Spinal cord (tissue), 10 donors: Measurements from ENCODE around the gene TRIP10. TPM values are rescaled to one million over a fixed set of nuclear protein-coding genes. Genes with fewer than 3 reads are reported as not detected.
"Not testable (repeated sequence)": the region's sequence is repeated elsewhere in the genome, so short reads cannot be mapped to it uniquely, and the experiment has no call there.

Source experiments
- DNase-seq, 6 donors: peaks; one replicate each; pipeline versions ENCODE4 v3.0.0 to v3.0.0-alpha.2; 2013 to 2015; ENCODE audit warnings: low spot score in 6 of 6, low read depth in 4 of 6
- H3K27ac ChIP-seq: one replicate; pipeline ENCODE4 v1.5.1; 2013; ENCODE audit warnings: low read depth, low read length, control low read depth
- H3K27me3 ChIP-seq: one replicate; pipeline ENCODE4 v1.6.1; 2013; ENCODE audit warnings: low read length; ENCODE audit not compliant: control insufficient read depth, insufficient read depth
- H3K36me3 ChIP-seq: one replicate; pipeline ENCODE4 v1.6.1; 2013; ENCODE audit warnings: low read length; ENCODE audit not compliant: control insufficient read depth, insufficient read depth
- H3K4me1 ChIP-seq: one replicate; pipeline ENCODE4 v1.6.1; 2013; ENCODE audit warnings: low read length; ENCODE audit not compliant: control insufficient read depth, insufficient read depth
- H3K4me3 ChIP-seq: one replicate; pipeline ENCODE4 v1.5.1; 2013; ENCODE audit warnings: low read depth, low read length, control low read depth
- H3K9me3 ChIP-seq: one replicate; pipeline ENCODE4 v1.6.1; 2013; ENCODE audit warnings: low read length; ENCODE audit not compliant: control insufficient read depth, insufficient read depth
- WGBS: methylation state at CpG from one replicate; pipeline ENCODE4 v1.1.5; 2013; ENCODE audit warnings: missing lambda C conversion rate; ENCODE audit not compliant: insufficient coverage; 5-methylcytosine and 5-hydroxymethylcytosine counted together
- polyA plus RNA-seq, 2 donors: library from polyadenylated mRNA; unstranded; fragments of 120-200 nt; gene quantifications; one replicate each; pipeline ENCODE4 v1.2.1, GENCODE V29; 2013; ENCODE audit not compliant: insufficient read length in 2 of 2
- total RNA-seq, 2 donors: library from RNA; depleted of rRNA in 1 of 2; stranded (reverse); fragments of 120-200 nt in 1 of 2; fragments of >200 nt in 1 of 2; gene quantifications; one replicate each; pipeline versions ENCODE4 v1.2.3 to v1.2.4, GENCODE V29; 2013 to 2014
- donor health status: healthy.

The TRIP10 gene
- total and polyA plus RNA-seq, 4 donors: 8.7 to 22.8 (median 17.1) TPM

GRCh38 chr19:6699935-6700334 lies 39.5 kb upstream of the TRIP10 start:
- Histone ChIP-seq H3K36me3 (no peaks in the 10 kb centered on the region), H3K9me3 (no peaks in the 10 kb centered on the region), H3K4me3 (no peak overlapping the region), H3K27me3 (no peaks in the 10 kb centered on the region), H3K4me1 (no peaks in the 10 kb centered on the region), H3K27ac (no peak overlapping the region)
- DNase-seq: no peak

- no peak overlapping the region for H3K27ac ChIP-seq
- DNase-seq: no peak
- H3K27me3 ChIP-seq: no peaks in the 10 kb centered on the region
- no peak overlapping the region for H3K4me3 ChIP-seq
- no peaks in the 10 kb centered on the region for H3K36me3 ChIP-seq
- WGBS: 90% methylated on average over 6 of the region's 8 CpGs
- no peaks in the 10 kb centered on the region for H3K9me3 ChIP-seq
- H3K4me1 ChIP-seq: no peaks in the 10 kb centered on the region
Measured at GRCh38 chr19:6700586-6701316, 38.7 kb upstream of the TRIP10 start.

- Histone ChIP-seq H3K9me3 (no peaks in the 10 kb centered on the region), H3K4me1 (no peaks in the 10 kb centered on the region), H3K27ac (no peak overlapping the region), H3K36me3 (no peaks in the 10 kb centered on the region), H3K4me3 (no peak overlapping the region), H3K27me3 (peaks cover 10% of the 10 kb centered on the region)
- WGBS: 75% methylated on average over 10 of the region's 11 CpGs
- no peak for DNase-seq
Measured at GRCh38 chr19:6705931-6706632, 33.4 kb upstream of the TRIP10 start.

GRCh38 chr19:6706633-6706958 lies 32.9 kb upstream of the TRIP10 start:
- Histone ChIP-seq H3K27me3 (peaks cover 14% of the 10 kb centered on the region), H3K9me3 (no peaks in the 10 kb centered on the region), H3K4me3 (no peak overlapping the region), H3K36me3 (no peaks in the 10 kb centered on the region), H3K27ac (no peak overlapping the region), H3K4me1 (no peaks in the 10 kb centered on the region)
- no peak for DNase-seq
- WGBS: 60% methylated on average over 1 of the region's 3 CpGs

- Histone ChIP-seq H3K36me3 (no peaks in the 10 kb centered on the region), H3K4me3 (no peak overlapping the region), H3K4me1 (no peaks in the 10 kb centered on the region), H3K27ac (no peak overlapping the region), H3K27me3 (peaks cover 19% of the 10 kb centered on the region), H3K9me3 (no peaks in the 10 kb centered on the region)
- no peak for DNase-seq
- WGBS: 87% methylated on average over 30 of the region's 44 CpGs
Measured at GRCh38 chr19:6707011-6707657, 32.3 kb upstream of the TRIP10 start.

GRCh38 chr19:6707658-6708018 lies 31.8 kb upstream of the TRIP10 start:
- H3K36me3 ChIP-seq: peaks cover 2% of the 10 kb centered on the region
- 74% methylated on average over 16 of the region's 16 CpGs for WGBS
- no peak overlapping the region for H3K27ac ChIP-seq
- no peak overlapping the region for H3K4me3 ChIP-seq
- no peaks in the 10 kb centered on the region for H3K9me3 ChIP-seq
- H3K27me3 ChIP-seq: peaks cover 22% of the 10 kb centered on the region
- DNase-seq: no peak
- no peaks in the 10 kb centered on the region for H3K4me1 ChIP-seq

GRCh38 chr19:6708346-6708745 lies 31.1 kb upstream of the TRIP10 start:
- 80% methylated on average over 3 of the region's 3 CpGs for WGBS
- Histone ChIP-seq H3K4me1 (no peaks in the 10 kb centered on the region), H3K36me3 (peaks cover 2% of the 10 kb centered on the region), H3K27ac (no peak overlapping the region), H3K4me3 (no peak overlapping the region), H3K27me3 (peaks cover 22% of the 10 kb centered on the region), H3K9me3 (no peaks in the 10 kb centered on the region)
- no peak for DNase-seq

GRCh38 chr19:6708913-6709312 lies 30.6 kb upstream of the TRIP10 start:
- WGBS: 87% methylated on average over 8 of the region's 12 CpGs
- not testable (repeated sequence) for H3K4me3 ChIP-seq, H3K27ac ChIP-seq, DNase-seq, H3K36me3 ChIP-seq, H3K9me3 ChIP-seq, H3K4me1 ChIP-seq
- H3K27me3 ChIP-seq: peaks cover 22% of the 10 kb centered on the region

- DNase-seq: no peak
- 33% methylated on average over 11 of the region's 14 CpGs for WGBS
- H3K9me3 ChIP-seq: no peaks in the 10 kb centered on the region
- H3K27ac ChIP-seq: no peak overlapping the region
- peaks cover 2% of the 10 kb centered on the region for H3K36me3 ChIP-seq
- H3K4me1 ChIP-seq: no peaks in the 10 kb centered on the region
- no peak overlapping the region for H3K4me3 ChIP-seq
- peaks cover 22% of the 10 kb centered on the region for H3K27me3 ChIP-seq
Measured at GRCh38 chr19:6709549-6709948, 29.9 kb upstream of the TRIP10 start.
